SH-SY5Y (cell line): ENCODE measurements around the gene CAVIN1.

Source experiments
- GATA2 ChIP-seq: IDR thresholded peaks from 2 replicates; pipeline ENCODE4 v1.6.1; 2011; ENCODE audit warnings: mild to moderate bottlenecking, low read depth, low read length
- GATA3 ChIP-seq: IDR thresholded peaks from 2 replicates; pipeline ENCODE4 v1.6.1; 2011; ENCODE audit warnings: low read depth, mild to moderate bottlenecking, low read length, moderate library complexity

- no peak for TF ChIP-seq GATA3
- TF ChIP-seq GATA2, result no peak
Observed at GRCh38 chr17:42442196-42442565, 19.1 kb upstream of the CAVIN1 start.
